Measurements from ENCODE around the gene SLCO4A1. TPM values are rescaled to one million over a fixed set of nuclear protein-coding genes. Genes with fewer than 3 reads are reported as not detected.

SLCO4A1 gene
- total and polyA plus RNA-seq, 8 donors: 0.58 to 44.3 (median 11.9) TPM

DNA sequence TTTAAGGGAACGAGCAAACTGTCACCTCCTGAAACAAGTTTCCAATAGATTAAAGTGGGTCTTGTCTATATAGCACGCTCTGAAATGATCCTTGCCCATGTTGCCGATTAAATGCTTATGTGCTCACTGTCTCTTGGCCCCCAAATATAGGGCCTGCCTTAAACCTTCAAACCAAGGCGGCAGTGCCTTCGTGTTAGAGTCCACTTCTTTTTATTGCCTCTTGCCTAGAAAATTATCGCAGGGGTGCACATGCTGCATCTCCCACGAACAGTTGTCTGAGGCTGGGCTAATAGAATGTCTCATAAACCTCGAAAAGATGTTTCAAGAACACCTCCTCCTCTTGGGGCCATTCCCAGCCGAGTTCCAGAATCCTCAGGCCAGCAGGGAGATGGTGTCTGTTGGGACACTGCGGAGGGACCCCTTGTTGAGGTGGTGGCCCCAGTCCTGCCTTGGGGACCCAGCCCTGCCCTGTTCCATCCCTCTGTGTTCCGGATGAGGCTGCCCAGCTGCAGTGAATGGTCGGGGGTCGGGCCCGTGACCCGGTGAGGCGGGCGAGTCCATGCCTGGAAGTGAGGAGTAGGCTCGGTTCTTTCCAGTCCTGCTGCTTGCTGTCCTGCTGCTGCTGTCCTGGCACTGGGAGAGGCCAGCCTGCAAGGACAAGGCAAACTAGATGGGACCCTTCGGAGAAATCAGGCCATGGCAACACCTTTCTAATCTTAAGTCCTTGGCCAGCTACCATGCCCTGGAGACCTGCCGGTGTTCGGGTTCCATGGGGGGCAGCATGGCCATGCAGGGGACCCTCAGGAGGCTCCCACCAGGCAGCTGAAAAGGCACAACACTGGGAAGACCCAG is 34.7 kb upstream of the SLCO4A1 start:
- WGBS, 5 donors: 80 to 87% (median 82%) methylated on average over 18 to 21 of the region's 21 CpGs
- H3K27me3 ChIP-seq: peaks cover 0 to 39% (median 0%) of the 10 kb centered on the region in 3 donors
- DNase-seq: no peak
- H3K4me3 ChIP-seq: no peak overlapping the region
- H3K4me1 ChIP-seq: peaks cover 37 to 48% (median 45%) of the 10 kb centered on the region in 4 donors
- H3K36me3 ChIP-seq: no peaks in the 10 kb centered on the region
- TF ChIP-seq POLR2AphosphoS5 (IDR thresholded peaks at IDR 0.05) (no peak), EP300 (IDR thresholded peaks at IDR 0.05) (no peak), POLR2A (IDR thresholded peaks at IDR 0.05) (no peak)
- TF ChIP-seq, protein P1, sequence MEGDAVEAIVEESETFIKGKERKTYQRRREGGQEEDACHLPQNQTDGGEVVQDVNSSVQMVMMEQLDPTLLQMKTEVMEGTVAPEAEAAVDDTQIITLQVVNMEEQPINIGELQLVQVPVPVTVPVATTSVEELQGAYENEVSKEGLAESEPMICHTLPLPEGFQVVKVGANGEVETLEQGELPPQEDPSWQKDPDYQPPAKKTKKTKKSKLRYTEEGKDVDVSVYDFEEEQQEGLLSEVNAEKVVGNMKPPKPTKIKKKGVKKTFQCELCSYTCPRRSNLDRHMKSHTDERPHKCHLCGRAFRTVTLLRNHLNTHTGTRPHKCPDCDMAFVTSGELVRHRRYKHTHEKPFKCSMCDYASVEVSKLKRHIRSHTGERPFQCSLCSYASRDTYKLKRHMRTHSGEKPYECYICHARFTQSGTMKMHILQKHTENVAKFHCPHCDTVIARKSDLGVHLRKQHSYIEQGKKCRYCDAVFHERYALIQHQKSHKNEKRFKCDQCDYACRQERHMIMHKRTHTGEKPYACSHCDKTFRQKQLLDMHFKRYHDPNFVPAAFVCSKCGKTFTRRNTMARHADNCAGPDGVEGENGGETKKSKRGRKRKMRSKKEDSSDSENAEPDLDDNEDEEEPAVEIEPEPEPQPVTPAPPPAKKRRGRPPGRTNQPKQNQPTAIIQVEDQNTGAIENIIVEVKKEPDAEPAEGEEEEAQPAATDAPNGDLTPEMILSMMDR (IDR thresholded peaks at IDR 0.05): no peak
- intact Hi-C loops (cut with DNase I; ENCODE audit: low total_unique reads): no loop called here
- peak overlapping the region in 1 of 5 donors; percentile 85 for H3K27ac ChIP-seq
- H3K9me3 ChIP-seq: no peaks in the 10 kb centered on the region

DNA sequence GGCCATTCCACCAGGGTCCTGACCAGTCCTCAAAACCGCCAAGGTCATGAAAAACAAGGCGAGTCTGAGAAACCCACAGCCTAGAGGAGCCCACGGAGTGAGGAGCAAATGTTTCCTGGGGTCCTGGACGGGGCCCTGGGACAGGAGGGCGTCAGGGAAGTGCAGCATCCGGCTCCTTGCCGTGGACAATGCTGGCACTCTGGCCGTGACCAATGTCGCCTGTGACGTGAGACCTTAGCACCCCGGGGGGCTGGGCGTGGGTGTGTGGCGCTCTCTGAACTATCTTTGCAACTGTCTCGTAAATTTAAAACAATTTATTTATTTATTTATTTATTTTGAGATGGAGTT is 34.1 kb upstream of the SLCO4A1 start:
- no peak overlapping the region for H3K4me3 ChIP-seq
- peaks cover 31 to 42% (median 39%) of the 10 kb centered on the region in 4 donors for H3K4me1 ChIP-seq
- no peaks in the 10 kb centered on the region for H3K9me3 ChIP-seq
- 92 to 96% (median 93%) methylated on average over 14 of the region's 14 CpGs for WGBS, 5 donors
- H3K36me3 ChIP-seq: no peaks in the 10 kb centered on the region
- H3K27me3 ChIP-seq: peaks cover 0 to 33% (median 0%) of the 10 kb centered on the region in 3 donors
- H3K27ac ChIP-seq: no peak overlapping the region
- TF ChIP-seq POLR2AphosphoS5 (IDR thresholded peaks at IDR 0.05): no peak
- TF ChIP-seq, protein P1 (IDR thresholded peaks at IDR 0.05): no peak
- no peak for DNase-seq
- intact Hi-C loops (cut with DNase I; ENCODE audit: low total_unique reads): no loop called here

DNA sequence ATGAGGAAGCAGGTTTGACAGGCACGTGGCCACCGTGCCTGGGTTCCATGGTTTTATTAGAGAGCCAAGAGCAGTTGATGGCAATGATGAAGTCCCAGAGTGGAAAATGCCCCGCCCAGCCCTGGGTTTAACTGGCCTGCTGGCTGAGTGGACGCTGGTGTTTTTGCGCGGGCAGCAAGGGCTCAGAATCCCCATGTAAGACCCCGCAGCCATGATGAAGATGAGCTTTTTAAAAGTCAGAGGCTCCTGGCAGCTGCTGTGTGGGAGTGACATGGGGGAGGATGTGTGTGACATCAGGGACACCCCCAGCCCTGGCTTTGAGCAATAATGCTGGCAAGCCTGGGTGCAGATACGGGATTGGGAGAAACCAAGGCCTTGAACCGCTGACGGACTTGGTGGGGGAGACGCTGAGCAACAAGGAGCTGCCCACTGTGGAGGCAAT is 33.0 kb upstream of the SLCO4A1 start:
- no peak overlapping the region for H3K27ac ChIP-seq
- TF ChIP-seq POLR2AphosphoS5 (IDR thresholded peaks at IDR 0.05): no peak
- TF ChIP-seq, protein P1 (IDR thresholded peaks at IDR 0.05): no peak
- no peak for TF ChIP-seq EP300 (IDR thresholded peaks at IDR 0.05)
- no peak for TF ChIP-seq POLR2A (IDR thresholded peaks at IDR 0.05)
- H3K4me1 ChIP-seq: peaks cover 20 to 31% (median 28%) of the 10 kb centered on the region in 4 donors
- H3K27me3 ChIP-seq: peaks cover 0 to 22% (median 0%) of the 10 kb centered on the region in 3 donors
- no peak overlapping the region for H3K4me3 ChIP-seq
- 88 to 94% (median 91%) methylated on average over 11 of the region's 11 CpGs for WGBS, 5 donors
- DNase-seq: no peak
- no peaks in the 10 kb centered on the region for H3K36me3 ChIP-seq
- intact Hi-C loops (cut with DNase I; ENCODE audit: low total_unique reads): no loop called here
- no peaks in the 10 kb centered on the region for H3K9me3 ChIP-seq

DNA sequence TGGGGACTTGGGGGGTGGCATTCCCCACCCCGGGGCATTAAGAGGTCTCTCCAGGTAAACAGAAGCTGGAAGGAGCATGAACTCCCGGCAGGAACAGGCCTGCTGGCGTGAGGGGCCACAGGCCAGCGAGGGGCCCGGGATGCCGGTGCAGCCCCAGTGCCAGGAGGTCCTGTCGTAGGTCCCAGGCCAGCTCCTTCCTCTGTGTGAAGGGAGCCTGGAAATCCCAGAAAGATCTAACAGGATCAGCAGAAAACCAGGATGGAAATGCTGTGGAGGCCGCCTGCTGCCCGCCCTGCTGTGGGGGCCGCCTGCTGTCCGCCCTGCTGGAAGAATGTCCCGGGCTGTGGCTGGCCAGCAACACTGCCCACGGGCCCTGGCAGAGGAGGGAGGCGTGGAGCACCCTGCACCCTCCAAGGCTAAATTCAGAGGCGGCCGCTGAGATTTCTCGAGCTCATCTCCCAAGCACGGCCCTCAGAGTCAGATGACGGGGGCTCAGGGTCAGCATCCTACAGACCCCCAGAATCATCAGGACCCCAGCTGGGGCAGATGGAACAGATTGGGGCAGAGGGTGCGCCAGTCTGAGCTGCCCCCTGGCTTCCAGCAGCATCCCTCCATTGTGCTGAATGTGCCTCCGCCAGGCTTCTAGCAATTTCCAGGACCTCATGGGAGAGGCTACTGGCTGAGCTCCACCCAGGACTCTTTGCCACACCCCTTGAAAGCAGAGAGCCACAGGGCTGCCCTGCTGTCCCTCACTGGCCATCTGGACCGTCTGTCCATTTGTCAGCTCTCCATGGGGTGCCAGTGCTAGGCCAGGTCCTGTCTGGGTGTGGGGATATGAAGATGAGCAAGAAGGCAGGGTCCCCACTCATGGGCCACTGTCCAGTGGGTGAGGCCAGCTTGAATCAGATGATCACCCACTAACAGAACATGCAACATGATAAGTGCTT is 32.2 kb upstream of the SLCO4A1 start:
- no peak for DNase-seq
- 80 to 87% (median 84%) methylated on average over 3 to 22 of the region's 22 CpGs for WGBS, 5 donors
- Histone ChIP-seq H3K4me3 (no peak overlapping the region), H3K9me3 (no peaks in the 10 kb centered on the region), H3K27ac (no peak overlapping the region), H3K27me3 (peaks cover 0 to 18% (median 0%) of the 10 kb centered on the region in 3 donors), H3K36me3 (no peaks in the 10 kb centered on the region), H3K4me1 (peaks cover 19 to 23% (median 22%) of the 10 kb centered on the region in 4 donors)
- intact Hi-C loops (cut with DNase I; ENCODE audit: low total_unique reads): no loop called here
- TF ChIP-seq EP300 (IDR thresholded peaks at IDR 0.05) (no peak), POLR2A (IDR thresholded peaks at IDR 0.05) (no peak)
- TF ChIP-seq, protein P1 (IDR thresholded peaks at IDR 0.05): no peak
